Measurements from ENCODE around the gene CALML3. TPM values are rescaled to one million over a fixed set of nuclear protein-coding genes. Genes with fewer than 3 reads are reported as not detected.

Gene CALML3
- total RNA-seq, 1 donor from 2014 or later: not detected

DNA sequence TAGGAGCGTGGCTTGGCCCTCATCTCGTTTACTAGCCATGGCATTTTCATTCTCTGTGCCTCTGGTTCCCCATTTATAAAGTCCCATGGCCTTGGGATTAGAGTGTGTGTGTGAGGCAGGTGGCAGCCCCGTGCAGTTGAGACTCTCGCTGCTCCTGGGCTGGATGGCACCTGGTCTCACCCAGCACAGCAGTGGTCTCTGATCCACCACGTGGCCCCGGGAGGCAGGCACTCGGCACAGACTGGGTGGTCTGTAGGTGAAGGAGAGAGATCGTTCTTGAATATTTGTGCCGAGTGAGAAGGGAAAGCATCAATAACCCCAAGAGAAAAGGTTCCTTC, 50.4 kb downstream of the CALML3 start:
- H3K4me3 Mint-ChIP-seq (ENCODE audit: unreplicated experiment): no peak overlapping the region
- no peak overlapping the region for H3K27ac Mint-ChIP-seq (ENCODE audit: unreplicated experiment)

GRCh38 chr10:5575482-5576153, 50.9 kb downstream of the CALML3 start:
- Mint-ChIP-seq H3K27ac (ENCODE audit: unreplicated experiment) (no peak overlapping the region), H3K36me3 (ENCODE audit: low read depth) (peaks cover 2% of the 10 kb centered on the region), H3K9me3 (ENCODE audit: low read depth) (peaks cover 2% of the 10 kb centered on the region), H3K4me1 (ENCODE audit: low read depth) (peaks cover 2% of the 10 kb centered on the region), H3K4me3 (ENCODE audit: unreplicated experiment) (no peak overlapping the region), H3K27me3 (ENCODE audit: low read depth) (no peaks in the 10 kb centered on the region)
- TF ChIP-seq, protein P1, sequence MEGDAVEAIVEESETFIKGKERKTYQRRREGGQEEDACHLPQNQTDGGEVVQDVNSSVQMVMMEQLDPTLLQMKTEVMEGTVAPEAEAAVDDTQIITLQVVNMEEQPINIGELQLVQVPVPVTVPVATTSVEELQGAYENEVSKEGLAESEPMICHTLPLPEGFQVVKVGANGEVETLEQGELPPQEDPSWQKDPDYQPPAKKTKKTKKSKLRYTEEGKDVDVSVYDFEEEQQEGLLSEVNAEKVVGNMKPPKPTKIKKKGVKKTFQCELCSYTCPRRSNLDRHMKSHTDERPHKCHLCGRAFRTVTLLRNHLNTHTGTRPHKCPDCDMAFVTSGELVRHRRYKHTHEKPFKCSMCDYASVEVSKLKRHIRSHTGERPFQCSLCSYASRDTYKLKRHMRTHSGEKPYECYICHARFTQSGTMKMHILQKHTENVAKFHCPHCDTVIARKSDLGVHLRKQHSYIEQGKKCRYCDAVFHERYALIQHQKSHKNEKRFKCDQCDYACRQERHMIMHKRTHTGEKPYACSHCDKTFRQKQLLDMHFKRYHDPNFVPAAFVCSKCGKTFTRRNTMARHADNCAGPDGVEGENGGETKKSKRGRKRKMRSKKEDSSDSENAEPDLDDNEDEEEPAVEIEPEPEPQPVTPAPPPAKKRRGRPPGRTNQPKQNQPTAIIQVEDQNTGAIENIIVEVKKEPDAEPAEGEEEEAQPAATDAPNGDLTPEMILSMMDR (IDR thresholded peaks at IDR 0.05): no peak
- DNase-seq (ENCODE audit: low spot score): peak; percentile 83

More for the DNA sequence above, 50.4 kb downstream of the CALML3 start:
- Mint-ChIP-seq H3K4me1 (ENCODE audit: low read depth) (peaks cover 2% of the 10 kb centered on the region), H3K9me3 (ENCODE audit: low read depth) (no peaks in the 10 kb centered on the region), H3K36me3 (ENCODE audit: low read depth) (no peaks in the 10 kb centered on the region), H3K27me3 (ENCODE audit: low read depth) (no peaks in the 10 kb centered on the region)
- TF ChIP-seq, protein P1 (IDR thresholded peaks at IDR 0.05): no peak
- DNase-seq (ENCODE audit: low spot score): peak; percentile 42

DNA sequence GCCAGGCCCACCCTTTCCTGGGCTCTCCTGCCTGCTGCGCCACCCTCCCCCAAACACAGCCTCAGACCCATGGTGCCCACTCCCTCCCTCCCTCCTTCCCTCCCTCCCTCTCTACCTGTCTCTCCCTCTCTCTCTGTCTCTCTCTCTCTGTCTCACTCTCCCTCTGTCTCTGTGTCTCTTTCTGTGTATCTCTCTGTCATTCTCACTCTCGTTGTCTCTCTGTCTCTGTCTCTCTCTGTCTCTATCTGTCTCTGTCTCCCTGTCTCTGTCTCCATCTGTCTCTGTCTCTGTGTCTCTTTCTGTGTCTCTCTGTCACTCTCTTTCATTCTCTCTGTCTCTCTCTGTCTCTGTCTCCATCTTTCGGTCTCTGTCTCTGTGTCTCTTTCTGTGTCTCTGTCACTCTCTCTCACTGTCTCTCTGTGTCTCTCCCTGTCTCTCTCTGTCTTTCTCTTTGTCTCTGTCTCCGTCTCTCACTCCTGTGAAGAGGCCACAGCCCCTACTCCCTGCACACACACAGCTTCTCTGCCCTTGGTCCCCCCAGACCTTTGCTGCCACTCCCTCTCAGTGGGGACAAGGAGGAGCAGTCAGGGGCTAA, 51.5 kb downstream of the CALML3 start:
- H3K4me3 Mint-ChIP-seq (ENCODE audit: unreplicated experiment): no peak overlapping the region
- H3K9me3 Mint-ChIP-seq (ENCODE audit: low read depth): peaks cover 4% of the 10 kb centered on the region
- peaks cover 2% of the 10 kb centered on the region for H3K4me1 Mint-ChIP-seq (ENCODE audit: low read depth)
- no peak overlapping the region for H3K27ac Mint-ChIP-seq (ENCODE audit: unreplicated experiment)
- H3K27me3 Mint-ChIP-seq (ENCODE audit: low read depth): no peaks in the 10 kb centered on the region
- TF ChIP-seq, protein P1 (IDR thresholded peaks at IDR 0.05): no peak
- peaks cover 2% of the 10 kb centered on the region for H3K36me3 Mint-ChIP-seq (ENCODE audit: low read depth)
- peak; percentile 38 for DNase-seq (ENCODE audit: low spot score)

Other genes starting within 250 kb of the CALML3 start
- gene UCN3, start 160.0 kb upstream of the CALML3 start, total RNA-seq: not detected in 3 replicates
- gene TUBAL3, start 120.1 kb upstream of the CALML3 start, total RNA-seq: not detected in 3 replicates
- 23.2 to 47.5 TPM (median 42.3 TPM) in 3 replicates for gene NET1, start 112.4 kb upstream of the CALML3 start, total RNA-seq
- gene CALML5, start 25.4 kb upstream of the CALML3 start, total RNA-seq: not detected in 3 replicates
- 13.8 to 14.9 TPM (median 14.0 TPM) in 3 replicates for gene ASB13, start 141.6 kb downstream of the CALML3 start, total RNA-seq
- gene TASOR2, start 159.9 kb downstream of the CALML3 start, total RNA-seq: 61.1 to 78.1 TPM (median 62.6 TPM) in 3 replicates